OCI-LY7 (cell line): ENCODE measurements around the gene CACNB2. TPM values are rescaled to one million over a fixed set of nuclear protein-coding genes. Genes with fewer than 3 reads are reported as not detected.

Experiments used
- BruUV-seq: library from RNA; stranded (reverse); fragments of 400-500 nt; replicated peaks from 2 replicates; lab custom pipeline; 2021; lab: Mats Ljungman, UMichigan
- CTCF ChIA-PET: fragments of 300-600 bp; sonication (Branson Sonifier 250); formaldehyde crosslinking; loops from one replicate; lab custom pipeline; 2022; ENCODE audit warnings: antibody characterized with exemption; ENCODE audit not compliant: unreplicated experiment; lab: Charles Lee
- POLR2A ChIA-PET: fragments of 300-600 bp; sonication (Branson Sonifier 250); formaldehyde crosslinking; loops from one replicate; lab custom pipeline; 2022; ENCODE audit warnings: antibody characterized with exemption; lab: Charles Lee
- DNase-seq: peaks from one replicate; pipeline ENCODE4 v3.0.0-alpha.2; 2015; ENCODE audit warnings: low spot score
- H2AFZ ChIP-seq: fragments of 200-600 bp; sonication (generic), shearing (Covaris generic); 2 replicates; pipeline ENCODE4 v1.6.1; 2014; ENCODE audit warnings: mild to moderate bottlenecking, antibody characterized with exemption, low read length, moderate library complexity
- H3K27ac ChIP-seq: fragments of 200-600 bp; sonication (generic); 2 replicates; pipeline ENCODE4 v1.5.1; 2014; ENCODE audit warnings: mixed run types, low read depth, mild to moderate bottlenecking, moderate library complexity, low read length, inconsistent platforms; ENCODE audit not compliant: poor library complexity, severe bottlenecking
- H3K36me3 ChIP-seq: fragments of 200-600 bp; sonication (generic); 2 replicates; pipeline ENCODE4 v1.6.1; 2014; ENCODE audit warnings: mild to moderate bottlenecking, antibody characterized with exemption, low read length, moderate library complexity, mixed read lengths; ENCODE audit not compliant: insufficient read depth
- H3K4me1 ChIP-seq: fragments of 200-600 bp; sonication (generic); 2 replicates; pipeline ENCODE4 v1.5.1; 2014; ENCODE audit warnings: mild to moderate bottlenecking, low read length; ENCODE audit not compliant: insufficient read depth, poor library complexity, severe bottlenecking
- H3K4me2 ChIP-seq: fragments of 200-600 bp; sonication (generic); 2 replicates; pipeline ENCODE4 v1.6.1; 2014; ENCODE audit warnings: mild to moderate bottlenecking, low read length
- H3K4me3 ChIP-seq: fragments of 200-600 bp; sonication (generic); 2 replicates; pipeline ENCODE4 v1.5.1; 2014; ENCODE audit warnings: mild to moderate bottlenecking, low read depth, low read length; ENCODE audit not compliant: poor library complexity, severe bottlenecking
- H3K79me2 ChIP-seq: fragments of 200-600 bp; sonication (generic); 2 replicates; pipeline ENCODE4 v1.6.1; 2016; ENCODE audit warnings: low read depth, mild to moderate bottlenecking, low read length, moderate library complexity, mixed read lengths; ENCODE audit not compliant: insufficient read depth
- H3K9me2 ChIP-seq: fragments of 200-600 bp; sonication (generic); 2 replicates; pipeline ENCODE4 v1.6.1; 2016; ENCODE audit warnings: mild to moderate bottlenecking, low read length, mixed read lengths; ENCODE audit not compliant: insufficient read depth
- H3K9me3 ChIP-seq: fragments of 200-600 bp; sonication (generic); 2 replicates; pipeline ENCODE4 v1.6.1; 2014; ENCODE audit warnings: mild to moderate bottlenecking, mixed run types, low read length, mixed read lengths
- H4K20me1 ChIP-seq: fragments of 200-600 bp; sonication (generic); 2 replicates; pipeline ENCODE4 v1.6.1; 2014; ENCODE audit warnings: mild to moderate bottlenecking, antibody characterized with exemption, low read length, moderate library complexity, mixed read lengths; ENCODE audit not compliant: insufficient read depth
- CTCF ChIP-seq: fragments of 200-600 bp; sonication (generic); conservative IDR thresholded peaks from 2 replicates; pipeline ENCODE4 v1.5.1; 2014; ENCODE audit warnings: mild to moderate bottlenecking, antibody characterized with exemption, low read length, moderate library complexity, mixed read lengths
- EZH2phosphoT487 ChIP-seq: fragments of 200-600 bp; sonication (generic); IDR thresholded peaks from 2 replicates; pipeline ENCODE4 v1.6.1; 2018; ENCODE audit warnings: low read depth, borderline replicate concordance, mild to moderate bottlenecking, mixed run types, antibody characterized with exemption, low read length, moderate library complexity, mixed read lengths
- intact Hi-C: fragments of 100-400 bp; cut with micrococcal nuclease; formaldehyde crosslinking; loops from one replicate; pipeline ENCODE4 v1.10.0; 2022; ENCODE audit not compliant: unreplicated experiment
- total RNA-seq, 2 experiments: library from RNA; depleted of rRNA in 1 of 2; stranded (reverse); fragments of >200 nt in 1 of 2; shearing (Covaris generic) in 1 of 2; gene quantifications; 2 replicates each; pipeline ENCODE4 v1.2.3, GENCODE V29; 2014 to 2022

Gene CACNB2
- total RNA-seq, 2 experiments from 2014 or later, result not detected

- no peaks in the 10 kb centered on the region for H3K4me1 ChIP-seq
- no peak for DNase-seq
- H4K20me1 ChIP-seq, result no peaks in the 10 kb centered on the region
- no peaks in the 10 kb centered on the region for H3K9me2 ChIP-seq
- no peak overlapping the region for H3K27ac ChIP-seq
- CTCF ChIA-PET, result interaction anchor here (0.5 kb wide), 1 partner anchor 183 kb away, joined by 4 read pairs; no protein-coding TSS in a partner anchor
- no peak for TF ChIP-seq CTCF
- TF ChIP-seq EZH2phosphoT487, result no peak
- intact Hi-C loops, result no loop called here
- H3K9me3 ChIP-seq, result no peaks in the 10 kb centered on the region
- no peak overlapping the region for H3K4me2 ChIP-seq
- POLR2A ChIA-PET, result interaction anchor here (0.6 kb wide), 1 partner anchor 58 kb away, joined by 3 read pairs; no protein-coding TSS in a partner anchor
- no peaks in the 10 kb centered on the region for H3K79me2 ChIP-seq
- no TSS peak for BruUV-seq
- no peak overlapping the region for H3K4me3 ChIP-seq
- no peak overlapping the region for H2AFZ ChIP-seq
- H3K36me3 ChIP-seq, result no peaks in the 10 kb centered on the region
These were observed 114.5 kb downstream of the CACNB2 start for GRCh38 chr10:18254692-18255091.

- Histone ChIP-seq H3K4me1 (no peaks in the 10 kb centered on the region), H4K20me1 (no peaks in the 10 kb centered on the region), H3K9me2 (no peaks in the 10 kb centered on the region), H3K79me2 (no peaks in the 10 kb centered on the region), H3K27ac (no peak overlapping the region), H3K4me3 (no peak overlapping the region), H2AFZ (no peak overlapping the region), H3K9me3 (no peaks in the 10 kb centered on the region), H3K36me3 (no peaks in the 10 kb centered on the region), H3K4me2 (no peak overlapping the region)
- BruUV-seq, result no TSS peak
- no peak for DNase-seq
- ChIA-PET CTCF (no interaction called here), POLR2A (no interaction called here)
- intact Hi-C loops, result no loop called here
- TF ChIP-seq CTCF (no peak), EZH2phosphoT487 (no peak)
These were observed 120.2 kb downstream of the CACNB2 start for GRCh38 chr10:18260310-18260922.

DNA sequence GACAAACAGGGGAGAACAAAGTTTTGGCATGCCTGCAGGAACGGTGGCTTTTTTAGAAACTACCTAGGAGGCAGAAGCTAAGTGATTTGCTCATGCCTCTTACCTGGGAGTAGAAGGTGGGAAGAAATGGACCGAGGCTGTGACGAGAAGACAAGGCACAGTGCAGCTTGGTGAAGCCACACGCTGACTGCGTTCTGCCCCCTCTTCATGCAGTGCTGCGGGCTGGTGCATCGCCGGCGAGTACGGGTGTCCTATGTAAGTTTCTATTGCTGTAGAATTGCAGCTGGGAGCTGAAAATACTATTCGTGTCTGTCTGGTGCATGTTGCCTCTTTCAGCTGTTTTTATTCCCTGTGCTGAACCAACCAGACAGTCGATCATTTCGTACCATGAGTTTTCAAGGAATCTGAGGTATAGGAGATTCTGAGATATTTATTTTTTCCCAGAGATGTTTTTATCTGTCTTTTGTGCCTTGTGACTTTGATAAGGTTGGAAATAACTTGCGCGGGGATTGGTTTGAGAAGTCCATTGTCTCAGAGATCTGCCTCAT is 120.9 kb downstream of the CACNB2 start:
- no peak overlapping the region for H3K4me2 ChIP-seq
- no peak overlapping the region for H3K27ac ChIP-seq
- no peaks in the 10 kb centered on the region for H3K36me3 ChIP-seq
- intact Hi-C loops, result no loop called here
- no peak for TF ChIP-seq EZH2phosphoT487
- no peak for TF ChIP-seq CTCF
- H2AFZ ChIP-seq, result no peak overlapping the region
- H3K79me2 ChIP-seq, result no peaks in the 10 kb centered on the region
- CTCF ChIA-PET, result no interaction called here
- POLR2A ChIA-PET, result interaction anchor here (0.7 kb wide), 1 partner anchor 26 kb away, joined by 4 read pairs; no protein-coding TSS in a partner anchor
- BruUV-seq, result no TSS peak
- no peak for DNase-seq
- no peaks in the 10 kb centered on the region for H3K9me3 ChIP-seq
- no peaks in the 10 kb centered on the region for H4K20me1 ChIP-seq
- no peak overlapping the region for H3K4me3 ChIP-seq
- no peaks in the 10 kb centered on the region for H3K9me2 ChIP-seq
- no peaks in the 10 kb centered on the region for H3K4me1 ChIP-seq
